ENCODE results near the gene MBNL3.

MBNL3 gene

GRCh38 chrX:132488819-132489577, at the start of gene MBNL3:
TSS of gene MBNL3 (minus strand) at chrX:132489038. CDS start at chrX:132439611, 49,427 bp downstream.
- peak; percentile 56 for DNase-seq (ENCODE audit: low spot score)

GRCh38 chrX:132533409-132533808, 44.6 kb upstream of the MBNL3 start:
- DNase-seq (ENCODE audit: low spot score): no peak

DNA sequence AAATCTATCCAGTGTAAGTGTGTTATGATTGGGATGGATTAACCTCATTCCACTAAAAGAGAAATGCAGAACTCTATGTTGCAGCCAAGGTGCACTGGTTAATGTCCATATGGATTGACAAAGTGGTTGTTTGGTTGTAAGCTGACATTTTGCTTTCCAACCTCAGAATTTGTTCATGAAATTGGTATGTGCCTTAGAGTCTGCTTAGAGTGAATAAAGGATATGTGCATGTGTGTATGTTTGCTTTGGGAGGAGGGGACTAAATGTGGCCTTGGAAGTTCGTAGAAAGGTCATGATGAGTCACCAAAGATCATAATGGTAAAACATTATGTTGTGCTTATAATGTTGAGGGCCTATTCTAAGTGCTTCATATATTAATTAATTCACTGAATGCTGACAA, 44.1 kb upstream of the MBNL3 start:
- no peak for DNase-seq (ENCODE audit: low spot score)

GRCh38 chrX:132532097-132532496, 43.3 kb upstream of the MBNL3 start:
- no peak for DNase-seq (ENCODE audit: low spot score)

DNA sequence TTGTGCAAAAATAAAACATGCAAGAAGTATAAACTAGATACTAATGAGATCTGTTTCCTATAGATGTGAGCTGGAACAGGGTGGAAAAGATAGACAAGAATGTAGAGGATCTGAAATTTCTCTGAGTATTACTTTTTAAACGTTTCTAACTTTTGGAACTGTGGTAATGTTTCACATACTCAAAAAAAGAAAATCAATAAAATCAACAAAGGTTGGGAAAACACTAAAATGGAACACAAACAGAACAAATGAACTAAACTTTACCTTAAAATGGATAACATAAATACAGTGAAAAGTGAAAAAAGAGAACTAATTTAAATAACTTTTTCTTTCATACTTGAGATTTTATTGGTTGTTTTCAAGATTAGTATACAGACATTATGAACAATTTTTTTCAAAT, 32.0 kb upstream of the MBNL3 start:
- DNase-seq (ENCODE audit: low spot score): no peak

GRCh38 chrX:132520213-132520612, 31.4 kb upstream of the MBNL3 start:
- no peak for DNase-seq (ENCODE audit: low spot score)

DNA sequence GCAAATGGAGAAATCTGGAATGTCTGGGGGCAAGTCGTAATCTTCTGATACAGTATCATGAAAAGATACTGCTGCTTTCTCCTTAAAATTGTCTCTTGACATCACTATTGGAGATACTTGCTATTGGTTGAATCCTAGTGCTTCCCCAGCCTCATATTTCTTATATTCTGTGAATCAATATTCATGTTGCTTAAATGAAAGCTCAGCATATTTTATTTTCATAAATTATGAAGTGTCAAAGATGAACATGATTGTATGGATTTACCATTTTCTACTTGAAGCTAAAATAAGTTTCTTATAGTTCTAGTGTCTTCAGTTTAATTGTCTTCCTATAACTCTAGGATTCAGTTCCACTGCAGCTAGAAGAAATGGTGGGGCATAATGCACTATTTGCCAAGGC, 29.6 kb upstream of the MBNL3 start:
- no peak for DNase-seq (ENCODE audit: low spot score)

GRCh38 chrX:132508834-132509233, 20.0 kb upstream of the MBNL3 start:
- no peak for DNase-seq (ENCODE audit: low spot score)

DNA sequence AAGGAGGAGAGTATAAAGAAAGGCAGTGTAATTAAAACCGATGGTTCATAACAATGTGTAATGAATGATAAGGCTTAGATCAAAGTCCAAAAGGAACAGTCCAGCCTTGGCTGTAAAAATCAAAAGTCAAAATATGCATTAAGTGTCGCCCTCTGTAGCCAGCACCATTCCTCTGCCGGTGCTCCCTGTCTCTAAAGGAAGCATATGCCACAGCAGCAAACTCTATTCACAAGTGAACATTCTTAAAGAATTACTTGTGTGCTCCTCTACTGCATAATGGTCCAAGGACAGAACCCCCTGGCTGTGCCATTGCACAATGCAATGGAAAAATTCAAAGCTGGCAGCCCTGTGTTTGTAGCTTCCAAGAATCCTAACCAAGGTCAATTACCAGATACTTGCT, 16.3 kb upstream of the MBNL3 start:
- no peak for DNase-seq (ENCODE audit: low spot score)

DNA sequence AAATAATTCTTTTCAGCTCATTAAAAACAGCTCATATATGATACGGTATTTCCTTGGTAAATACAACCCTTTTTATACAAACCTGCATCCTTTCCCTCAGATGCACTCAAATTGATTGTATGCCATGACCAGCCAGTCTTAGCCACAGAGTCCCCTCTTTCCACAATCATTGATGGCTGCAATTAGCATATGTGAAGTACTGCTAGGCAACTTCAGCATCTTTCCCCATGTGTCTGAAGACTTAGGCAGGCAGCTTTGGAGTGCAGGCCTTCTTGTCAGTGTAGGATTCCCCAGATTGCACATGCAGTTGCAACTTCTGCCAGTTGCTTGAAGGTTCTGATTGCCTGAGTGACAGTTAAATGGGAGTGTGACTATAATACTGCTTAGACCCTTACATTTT, 15.6 kb upstream of the MBNL3 start:
- no peak for DNase-seq (ENCODE audit: low spot score)

GRCh38 chrX:132501606-132502005, 12.8 kb upstream of the MBNL3 start:
- DNase-seq (ENCODE audit: low spot score): no peak

DNA sequence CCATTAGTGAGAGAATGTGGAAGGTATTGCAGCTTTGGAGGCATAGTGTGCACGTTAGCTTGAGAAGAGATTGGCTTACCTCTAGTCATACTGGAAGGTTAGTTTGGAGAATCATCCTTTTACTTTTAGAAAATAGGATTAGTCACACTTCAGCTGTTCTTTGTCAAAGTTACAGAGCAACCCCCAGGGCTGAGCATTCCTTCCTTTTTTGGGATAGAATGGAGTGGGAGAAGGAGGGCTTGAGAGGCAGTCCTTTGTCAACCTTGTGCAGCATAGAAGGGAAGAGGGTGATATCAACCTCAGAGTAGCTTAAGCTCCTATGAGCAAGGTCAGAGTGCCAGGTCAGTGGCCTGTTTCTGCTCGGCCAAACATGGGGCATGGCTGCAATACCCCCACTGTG, 8.6 kb upstream of the MBNL3 start:
- no peak for DNase-seq (ENCODE audit: low spot score)

DNA sequence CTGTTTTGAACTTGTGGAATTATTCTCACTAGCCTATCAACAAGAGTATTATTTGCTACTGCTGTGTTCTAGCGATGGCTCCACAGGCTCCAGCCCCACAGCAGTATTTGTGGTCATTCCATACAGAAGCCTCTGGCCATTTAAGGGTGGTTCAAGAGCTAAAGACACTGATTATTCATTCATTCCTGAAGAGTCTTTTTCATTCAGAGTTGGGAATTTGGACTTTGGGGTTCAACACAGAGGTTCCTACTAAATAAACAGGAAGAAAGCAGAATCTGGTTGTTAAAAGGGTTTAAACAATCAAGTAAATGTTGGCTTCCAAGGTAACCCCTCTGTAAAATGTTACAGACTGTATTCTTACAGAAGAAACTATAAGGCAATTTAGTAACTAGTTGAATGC, 4.3 kb upstream of the MBNL3 start:
- DNase-seq (ENCODE audit: low spot score): no peak

- DNase-seq (ENCODE audit: low spot score): peak; percentile 57
Observed at GRCh38 chrX:132491191-132491590, 2.4 kb upstream of the MBNL3 start.

DNA sequence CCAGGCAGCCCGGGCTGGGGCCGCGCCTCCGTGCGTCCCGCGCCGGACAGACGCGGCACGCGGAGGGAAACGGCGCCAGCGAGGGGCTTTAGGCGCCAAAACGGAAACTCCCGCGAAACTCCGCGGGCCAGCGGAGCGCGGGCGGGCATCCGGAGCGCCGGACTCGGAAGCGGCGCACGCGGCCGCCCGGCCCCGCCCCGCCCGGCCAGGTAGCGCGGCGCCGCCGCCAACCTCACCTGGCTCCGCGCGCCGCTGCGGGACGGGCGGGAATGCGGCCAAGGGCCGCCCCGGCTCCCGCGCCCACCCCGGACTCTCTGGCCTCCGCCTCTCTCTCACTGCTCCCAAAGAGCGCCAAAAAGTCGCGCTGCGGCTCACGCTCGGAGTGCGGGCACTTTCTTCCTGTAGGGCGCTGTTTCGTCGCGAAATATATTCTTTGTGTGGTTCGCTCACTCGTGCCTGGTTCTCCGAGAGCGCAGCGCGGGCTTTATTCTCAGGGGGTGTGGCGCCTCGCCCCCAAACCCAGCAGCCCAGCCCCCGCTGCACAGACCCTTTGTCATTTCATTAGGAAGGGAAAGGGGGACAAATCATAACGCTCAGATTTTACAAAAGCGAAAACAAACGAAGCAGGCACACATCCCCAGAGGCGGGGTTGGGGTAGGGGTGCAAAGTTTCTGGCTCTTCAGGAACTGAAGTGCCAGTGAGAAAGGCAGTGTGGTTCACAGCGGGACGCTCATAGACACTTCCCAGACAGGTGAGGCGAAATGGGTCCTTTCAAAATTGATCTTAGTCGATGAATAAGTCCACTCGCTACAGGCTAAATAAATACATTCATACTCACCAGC, 961 bp upstream of the MBNL3 start:
- peak; percentile 14 for DNase-seq (ENCODE audit: low spot score)

DNA sequence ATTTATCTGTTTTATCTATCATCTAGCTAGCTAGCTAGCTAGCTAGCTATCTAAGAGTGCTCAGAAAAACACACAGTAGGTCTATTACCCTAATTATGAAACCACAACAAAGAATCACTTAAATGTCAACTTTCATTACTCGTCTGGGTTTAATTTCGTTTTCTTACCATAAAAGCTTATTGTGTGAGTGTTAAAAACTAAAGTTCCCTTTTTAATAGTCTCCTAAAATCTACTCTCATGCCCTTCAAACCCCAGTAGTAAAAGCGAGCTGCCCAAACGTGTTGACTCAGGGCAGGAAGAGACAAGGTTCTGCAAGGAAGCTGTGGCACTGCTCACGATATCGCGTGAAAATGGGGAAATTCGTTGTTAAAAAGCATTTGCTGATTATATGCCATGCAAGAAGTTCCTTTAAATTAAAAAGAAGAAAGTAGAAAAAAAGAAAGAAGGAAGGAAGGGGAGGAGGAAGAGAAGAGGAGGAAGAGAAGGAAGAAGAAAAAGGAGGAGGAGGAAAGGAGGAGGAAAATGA, 595 bp downstream of the MBNL3 start:
- no peak for DNase-seq (ENCODE audit: low spot score)

DNA sequence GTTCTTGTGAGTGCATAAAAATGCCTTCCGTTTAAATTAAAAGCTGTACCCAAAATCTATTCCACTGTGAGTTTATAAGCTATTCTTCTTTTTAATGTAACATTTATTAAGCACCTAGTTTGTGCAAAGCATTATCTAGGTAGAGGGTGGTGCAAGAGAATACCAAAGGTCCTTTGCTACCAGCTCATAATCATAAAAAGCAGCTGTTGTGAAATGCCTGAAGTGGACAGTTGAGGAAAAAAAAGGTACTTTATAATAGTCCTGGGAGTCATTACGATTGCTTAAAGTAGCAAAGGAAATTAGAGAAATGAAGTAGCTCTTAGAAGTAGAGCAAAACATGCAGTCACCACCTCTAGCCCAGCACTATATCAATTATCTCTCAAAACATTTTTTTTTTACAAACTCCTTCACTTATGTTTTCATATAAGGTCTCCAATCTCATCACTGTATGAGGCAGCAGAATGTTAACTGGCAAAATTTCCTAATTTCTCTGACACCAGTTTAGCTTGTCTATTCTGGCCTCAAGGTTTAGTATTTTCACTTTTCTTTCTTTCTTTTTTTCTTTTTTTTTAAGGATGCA, 2.1 kb downstream of the MBNL3 start:
- no peak for DNase-seq (ENCODE audit: low spot score)

DNA sequence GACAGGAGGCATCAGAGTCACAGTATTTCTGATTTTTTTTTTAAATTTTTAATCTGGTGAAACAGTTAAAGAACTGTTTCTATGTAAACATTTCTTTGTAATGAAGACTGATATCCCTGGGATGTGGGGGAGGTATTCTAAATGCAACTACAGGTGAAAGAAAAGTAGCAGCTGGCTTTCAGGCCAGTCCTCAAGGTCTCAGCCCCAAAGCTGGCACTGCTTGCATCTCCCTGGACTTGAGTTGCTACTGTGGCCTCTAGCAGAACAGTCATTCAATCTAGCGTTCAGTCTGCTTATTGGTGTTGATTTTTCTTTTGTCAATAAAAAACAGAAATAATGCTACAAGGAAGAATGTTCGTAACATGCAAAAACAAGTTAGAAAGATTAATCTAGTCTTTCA, 4.9 kb downstream of the MBNL3 start:
- DNase-seq (ENCODE audit: low spot score): no peak

DNA sequence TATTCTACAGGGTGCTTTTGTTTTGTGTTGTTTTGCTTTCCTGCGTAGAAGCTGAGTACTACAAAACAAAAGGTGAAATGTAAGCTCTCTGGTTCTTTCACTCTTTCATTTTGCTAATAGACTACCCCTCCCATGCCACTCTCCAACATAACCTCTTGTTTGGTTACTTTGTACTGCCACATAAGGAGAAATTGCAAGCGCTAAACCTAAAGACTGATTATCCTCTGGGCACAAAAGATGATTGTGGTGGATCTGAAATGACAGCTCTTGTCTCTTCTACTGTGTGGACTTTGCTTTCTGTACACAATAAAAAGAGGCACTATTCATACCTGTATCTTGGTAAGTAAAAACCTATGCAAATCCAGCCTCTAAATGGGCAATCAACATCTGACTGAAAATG, 5.3 kb downstream of the MBNL3 start:
- no peak for DNase-seq (ENCODE audit: low spot score)

DNA sequence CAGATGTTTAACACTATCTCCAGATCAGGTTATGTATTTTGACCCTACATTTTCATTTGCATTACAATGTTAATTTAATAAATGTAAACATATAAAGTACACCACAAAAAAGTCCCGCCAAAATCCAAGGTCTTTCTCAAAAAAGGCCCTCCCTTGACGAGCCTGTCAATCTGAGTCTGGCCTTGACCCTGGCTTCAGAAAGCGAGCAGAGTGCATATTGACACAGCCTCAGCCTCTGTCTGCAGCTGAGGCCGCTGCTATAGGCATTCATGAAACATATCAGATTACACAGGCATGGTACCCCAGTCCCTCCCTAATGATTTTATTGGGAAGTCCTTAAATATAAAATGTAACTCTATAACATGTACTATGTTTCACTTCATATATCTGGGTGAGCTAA, 6.2 kb downstream of the MBNL3 start:
- DNase-seq (ENCODE audit: low spot score): no peak

DNA sequence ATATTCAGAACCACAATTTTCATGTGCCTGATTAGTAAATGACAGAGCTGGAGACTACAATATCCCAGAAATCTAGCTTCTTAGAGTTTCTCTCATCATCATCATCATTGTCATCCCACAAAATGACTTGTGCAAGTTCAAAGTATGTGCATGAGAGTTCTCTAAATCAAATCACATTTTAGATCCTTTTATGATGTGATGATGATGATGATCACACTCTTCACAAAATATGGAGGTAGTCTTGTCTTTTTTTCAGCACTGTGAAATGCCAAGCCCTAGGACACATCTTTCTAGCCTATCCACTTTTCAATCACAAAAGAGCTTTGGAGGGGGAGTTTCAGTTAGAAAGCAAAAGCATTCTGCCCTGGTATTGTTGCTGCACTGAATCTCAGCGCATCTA, 7.4 kb downstream of the MBNL3 start:
- no peak for DNase-seq (ENCODE audit: low spot score)

GRCh38 chrX:132480581-132481203, 8.1 kb downstream of the MBNL3 start:
- no peak for DNase-seq (ENCODE audit: low spot score)

Measured in Ammon's horn (tissue), 1 donor.